RWPE2 (cell line): ENCODE data around the gene CCNG2.

Experiments used
- ATAC-seq: fragments of 200-7000 bp; cut with Tn5 transposase; 3 replicates; pipeline ENCODE4 v1.9.1; 2021; ENCODE audit warnings: low read depth
- DNase-seq: peaks from one replicate; pipeline ENCODE4 v3.0.0-alpha.2; 2020; ENCODE audit warnings: low spot score
- H3K27ac ChIP-seq: fragments of 450-650 bp; 2 replicates; pipeline ENCODE4 v1.5.1; 2017; ENCODE audit warnings: mild to moderate bottlenecking; ENCODE audit not compliant: poor library complexity, severe bottlenecking
- H3K27me3 ChIP-seq: fragments of 250-450 bp; sonication (Bioruptor Pico); 2 replicates; pipeline ENCODE4 v1.5.1; 2021; ENCODE audit warnings: mild to moderate bottlenecking, moderate library complexity; ENCODE audit not compliant: insufficient read depth, poor library complexity, severe bottlenecking
- H3K36me3 ChIP-seq: fragments of 250-450 bp; sonication (Bioruptor Pico); 2 replicates; pipeline ENCODE4 v1.5.1; 2020; ENCODE audit warnings: low read depth, mild to moderate bottlenecking, moderate library complexity
- H3K4me1 ChIP-seq: fragments of 250-450 bp; sonication (Bioruptor Pico); 2 replicates; pipeline ENCODE4 v1.5.1; 2021; ENCODE audit warnings: mild to moderate bottlenecking, moderate library complexity; ENCODE audit not compliant: insufficient read depth, poor library complexity, severe bottlenecking
- H3K4me3 ChIP-seq: fragments of 250-450 bp; sonication (Bioruptor Pico); 2 replicates; pipeline ENCODE4 v1.5.1; 2021; ENCODE audit warnings: mild to moderate bottlenecking, moderate library complexity; ENCODE audit not compliant: severe bottlenecking
- H3K9me3 ChIP-seq: fragments of 250-450 bp; sonication (Bioruptor Pico); 2 replicates; pipeline ENCODE4 v1.5.1; 2021; ENCODE audit warnings: mild to moderate bottlenecking, moderate library complexity; ENCODE audit not compliant: severe bottlenecking
- CTCF ChIP-seq: fragments of 450-650 bp; IDR thresholded peaks from one replicate; pipeline ENCODE4 v1.5.1; 2017; ENCODE audit warnings: mild to moderate bottlenecking, moderate library complexity; ENCODE audit not compliant: poor library complexity, severe bottlenecking

The CCNG2 gene

GRCh38 chr4:77156912-77157858 lies at the start of gene CCNG2:
Gene CCNG2 (plus strand): TSS chr4:77157207. CDS start chr4:77158533, 1,326 bp downstream.
- ATAC-seq (peak; percentile 21), DNase-seq (peak; percentile 89)
- no peak for TF ChIP-seq CTCF
- Histone ChIP-seq H3K9me3 (no peaks in the 10 kb centered on the region), H3K27ac (peak within 1 kb of the TSS; percentile 82), H3K27me3 (no peaks in the 10 kb centered on the region), H3K4me3 (peak within 1 kb of the TSS; percentile 96), H3K36me3 (peaks cover 39% of the 10 kb centered on the region), H3K4me1 (peaks cover 28% of the 10 kb centered on the region)

- H3K4me1 ChIP-seq = no peaks in the 10 kb centered on the region
- DNase-seq = no peak
- no peaks in the 10 kb centered on the region for H3K27me3 ChIP-seq
- no peak for TF ChIP-seq CTCF
- H3K27ac ChIP-seq = no peak overlapping the region
- ATAC-seq = peak; percentile 56; the same call in 2 of the 3 replicates
- no peaks in the 10 kb centered on the region for H3K9me3 ChIP-seq
- H3K4me3 ChIP-seq = no peak overlapping the region
- H3K36me3 ChIP-seq = no peaks in the 10 kb centered on the region
Observed at GRCh38 chr4:77110730-77111129, 46.3 kb upstream of the CCNG2 start.

GRCh38 chr4:77113069-77113468 lies 43.9 kb upstream of the CCNG2 start:
- no peaks in the 10 kb centered on the region for H3K36me3 ChIP-seq
- no peak for TF ChIP-seq CTCF
- H3K27ac ChIP-seq = no peak overlapping the region
- DNase-seq (no peak), ATAC-seq (no peak)
- H3K4me3 ChIP-seq = no peak overlapping the region
- H3K9me3 ChIP-seq = no peaks in the 10 kb centered on the region
- H3K4me1 ChIP-seq = no peaks in the 10 kb centered on the region
- H3K27me3 ChIP-seq = no peaks in the 10 kb centered on the region

GRCh38 chr4:77117721-77118120 lies 39.3 kb upstream of the CCNG2 start:
- H3K4me1 ChIP-seq = no peaks in the 10 kb centered on the region
- no peaks in the 10 kb centered on the region for H3K36me3 ChIP-seq
- ATAC-seq (no peak), DNase-seq (no peak)
- H3K27ac ChIP-seq = no peak overlapping the region
- no peak for TF ChIP-seq CTCF
- no peak overlapping the region for H3K4me3 ChIP-seq
- H3K27me3 ChIP-seq = no peaks in the 10 kb centered on the region
- no peaks in the 10 kb centered on the region for H3K9me3 ChIP-seq
